Keratinocyte (primary cell): ENCODE results near the gene STK32B.

ENCODE experiments used
- CTCF ChIP-seq, 3 experiments: IDR thresholded peaks in 1 of 3; conservative IDR thresholded peaks in 1 of 3; optimal IDR thresholded peaks in 1 of 3; 2 replicates in 2 of 3; 3 replicates in 1 of 3; pipeline versions ENCODE3 to v1.5.1; 2011; ENCODE audit warnings: low read length in 3 of 3, mild to moderate bottlenecking in 3 of 3, moderate library complexity in 2 of 3, control low read depth in 1 of 3, inconsistent platforms in 1 of 3; ENCODE audit not compliant: insufficient read depth in 2 of 3; ENCODE audit errors: extremely low read depth in 1 of 3
- EZH2 ChIP-seq: IDR thresholded peaks from one replicate; pipeline ENCODE4 v1.6.1; 2012; ENCODE audit warnings: inconsistent platforms, mild to moderate bottlenecking, low read length, moderate library complexity

DNA sequence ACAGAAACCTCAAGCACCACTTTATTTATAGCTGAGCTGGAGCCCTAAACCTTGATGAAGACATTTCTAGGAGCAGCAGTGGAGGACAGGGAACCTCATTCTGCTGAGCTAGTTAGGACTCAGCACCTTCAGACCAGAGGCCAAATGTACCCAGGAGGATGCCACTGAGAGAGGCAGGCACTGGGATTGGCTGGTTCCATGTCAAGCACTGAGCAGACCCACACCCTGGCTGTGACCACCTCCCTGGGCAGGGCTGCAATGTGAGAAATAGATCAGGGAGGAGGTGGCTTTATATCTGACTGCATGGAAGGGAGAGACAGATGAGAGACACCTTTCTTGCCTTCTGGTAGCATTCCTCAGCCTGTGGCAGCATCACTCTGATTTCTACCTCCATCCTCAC, 304.6 kb downstream of the STK32B start:
- TF ChIP-seq CTCF (optimal IDR thresholded peaks at IDR 0.05 in 1 of 3, IDR thresholded peaks at IDR 0.05 in 1 of 3, conservative IDR thresholded peaks at IDR 0.05 in 1 of 3; ENCODE audit: extremely low read depth in 1 of 3, insufficient read depth in 2 of 3, low read length in 3 of 3) = no peak
- no peak for TF ChIP-seq EZH2
